Ishikawa (cell line): Measurements from ENCODE around the gene TADA2B.

Source experiments
- CEBPB ChIP-seq: IDR thresholded peaks from 2 replicates; pipeline ENCODE4 v1.6.1; 2012
- CREB1 ChIP-seq: IDR thresholded peaks from 2 replicates; pipeline ENCODE4 v1.6.1; 2012; ENCODE audit warnings: low read depth
- EGR1 ChIP-seq: IDR thresholded peaks from 2 replicates; pipeline ENCODE4 v1.6.1; 2012
- EP300 ChIP-seq: IDR thresholded peaks from 2 replicates; pipeline ENCODE4 v1.6.1; 2012; ENCODE audit warnings: borderline replicate concordance
- FOXM1 ChIP-seq: IDR thresholded peaks from 2 replicates; pipeline ENCODE4 v1.6.1; 2012; ENCODE audit warnings: low read depth, borderline replicate concordance
- NFIC ChIP-seq: IDR thresholded peaks from 2 replicates; pipeline ENCODE4 v1.6.1; 2012
- RAD21 ChIP-seq: IDR thresholded peaks from 2 replicates; pipeline ENCODE4 v1.6.1; 2012; ENCODE audit warnings: low read depth
- REST ChIP-seq: IDR thresholded peaks from 2 replicates; pipeline ENCODE4 v1.6.1; 2012; ENCODE audit warnings: low read depth, mild to moderate bottlenecking
- TAF1 ChIP-seq: IDR thresholded peaks from 2 replicates; pipeline ENCODE4 v1.6.1; 2012; ENCODE audit warnings: low read depth, mild to moderate bottlenecking
- TCF12 ChIP-seq: IDR thresholded peaks from 2 replicates; pipeline ENCODE4 v1.6.1; 2012; ENCODE audit warnings: low read depth
- TEAD4 ChIP-seq: IDR thresholded peaks from 2 replicates; pipeline ENCODE4 v1.6.1; 2012
- USF1 ChIP-seq: IDR thresholded peaks from 2 replicates; pipeline ENCODE4 v1.6.1; 2012
- YY1 ChIP-seq: IDR thresholded peaks from 2 replicates; pipeline ENCODE4 v1.6.1; 2012; ENCODE audit warnings: low read depth
- ZBTB7A ChIP-seq: IDR thresholded peaks from 2 replicates; pipeline ENCODE4 v1.6.1; 2012; ENCODE audit warnings: low read depth
- TF ChIP-seq, protein P1 (sequence below): IDR thresholded peaks from 2 replicates; pipeline ENCODE4 v1.6.1; 2012

The TADA2B gene

DNA sequence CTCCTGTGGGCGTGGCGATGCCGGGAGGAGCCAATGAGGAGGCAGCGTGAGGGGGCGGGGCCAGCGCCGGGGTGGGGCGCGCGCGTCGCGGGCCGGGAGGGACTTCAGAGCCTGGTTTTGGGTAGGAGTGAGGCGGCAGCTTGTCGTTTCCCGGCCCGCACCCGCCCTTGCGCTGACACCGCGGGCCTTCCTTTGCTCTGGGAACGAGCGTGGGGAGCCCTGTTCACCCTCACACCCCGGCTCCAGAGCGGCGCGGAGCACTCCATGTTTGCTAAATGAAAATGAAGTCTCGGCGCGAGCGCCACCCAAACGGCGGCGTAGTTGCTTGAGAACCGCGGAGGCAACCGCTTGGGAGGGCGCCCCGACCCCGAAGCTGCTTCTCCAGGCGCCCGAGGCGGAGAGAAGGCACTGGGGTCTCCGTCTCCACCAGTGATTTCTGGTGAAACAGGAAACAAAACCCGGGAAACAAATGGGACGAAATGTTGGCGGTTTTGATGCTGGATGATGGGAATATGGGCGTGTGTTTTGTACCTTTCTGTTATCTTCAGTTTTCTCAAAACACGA is 25.2 kb downstream of the TADA2B start:
- TF ChIP-seq TAF1: peak; percentile 70
- TF ChIP-seq, protein P1, sequence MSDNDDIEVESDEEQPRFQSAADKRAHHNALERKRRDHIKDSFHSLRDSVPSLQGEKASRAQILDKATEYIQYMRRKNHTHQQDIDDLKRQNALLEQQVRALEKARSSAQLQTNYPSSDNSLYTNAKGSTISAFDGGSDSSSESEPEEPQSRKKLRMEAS: no peak

GRCh38 chr4:7068883-7069282 is 25.7 kb downstream of the TADA2B start:
- TF ChIP-seq EGR1 (no peak), TCF12 (no peak), CEBPB (no peak), TEAD4 (no peak), USF1 (no peak), TAF1 (no peak), FOXM1 (no peak), CREB1 (no peak), REST (no peak)

- TF ChIP-seq TAF1 (no peak), TCF12 (no peak), FOXM1 (no peak), NFIC (no peak), RAD21 (peak; percentile 92), REST (no peak), EP300 (no peak)
Observed at GRCh38 chr4:7070729-7071511, 27.7 kb downstream of the TADA2B start.

GRCh38 chr4:7073059-7073458 is 29.9 kb downstream of the TADA2B start:
- TF ChIP-seq EGR1 (no peak), YY1 (no peak), ZBTB7A (no peak), CREB1 (no peak), NFIC (no peak)

GRCh38 chr4:7073526-7074390 is 30.6 kb downstream of the TADA2B start:
- TF ChIP-seq TAF1 (no peak), USF1 (peak; percentile 99)

DNA sequence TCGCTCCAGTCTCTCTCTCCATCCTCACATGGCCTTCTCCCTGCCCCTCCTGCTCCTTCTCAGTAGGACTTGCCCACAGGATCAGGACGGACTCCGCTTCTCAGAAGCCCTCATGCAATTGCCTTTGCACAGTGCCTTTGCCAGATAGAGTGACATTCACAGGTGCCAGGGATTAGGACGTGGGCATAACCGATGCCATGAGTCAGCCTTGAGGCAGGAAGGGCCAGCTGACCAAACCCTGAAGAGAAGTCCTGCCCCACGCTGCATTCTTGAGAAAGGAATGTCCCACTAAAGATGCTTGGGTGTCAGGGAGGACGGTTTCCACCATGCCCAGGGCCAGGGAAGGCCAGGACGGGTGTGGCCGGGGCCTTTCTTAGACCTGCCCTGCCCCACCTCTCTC is 31.3 kb downstream of the TADA2B start:
- no peak for TF ChIP-seq YY1
- TF ChIP-seq TAF1: no peak
- TF ChIP-seq CREB1: no peak
- no peak for TF ChIP-seq USF1
- TF ChIP-seq RAD21: no peak
- no peak for TF ChIP-seq CEBPB
- TF ChIP-seq EGR1: no peak
- no peak for TF ChIP-seq ZBTB7A
- TF ChIP-seq NFIC: no peak
- TF ChIP-seq EP300: no peak
- TF ChIP-seq REST: no peak
- no peak for TF ChIP-seq TEAD4
